ENCODE data around the gene SIRPA. TPM values are rescaled to one million over a fixed set of nuclear protein-coding genes. Genes with fewer than 3 reads are reported as not detected.

SIRPA gene
- total RNA-seq, 1 donor from 2014 or later, result 6.8 TPM

GRCh38 chr20:1928782-1929181, 33.6 kb downstream of the SIRPA start:
- Mint-ChIP-seq H3K27me3 (ENCODE audit: low read depth) (no peaks in the 10 kb centered on the region), H3K27ac (no peak overlapping the region), H3K4me1 (peaks cover 5% of the 10 kb centered on the region), H3K9me3 (no peaks in the 10 kb centered on the region), H3K4me3 (no peak overlapping the region), H3K36me3 (no peaks in the 10 kb centered on the region)
- no peak for DNase-seq (ENCODE audit: low spot score in 2 of 2, unreplicated experiment in 2 of 2)
- TF ChIP-seq CTCF (IDR thresholded peaks at IDR 0.05; ENCODE audit: unreplicated experiment), result no peak

GRCh38 chr20:1929460-1929859, 34.3 kb downstream of the SIRPA start:
- no peak for DNase-seq (ENCODE audit: low spot score in 2 of 2, unreplicated experiment in 2 of 2)
- Mint-ChIP-seq H3K9me3 (no peaks in the 10 kb centered on the region), H3K36me3 (no peaks in the 10 kb centered on the region), H3K4me3 (no peak overlapping the region), H3K27me3 (ENCODE audit: low read depth) (no peaks in the 10 kb centered on the region), H3K27ac (no peak overlapping the region), H3K4me1 (peaks cover 11% of the 10 kb centered on the region)
- no peak for TF ChIP-seq CTCF (IDR thresholded peaks at IDR 0.05; ENCODE audit: unreplicated experiment)

- Mint-ChIP-seq H3K27me3 (ENCODE audit: low read depth) (no peaks in the 10 kb centered on the region), H3K9me3 (no peaks in the 10 kb centered on the region), H3K36me3 (no peaks in the 10 kb centered on the region), H3K27ac (no peak overlapping the region), H3K4me3 (no peak overlapping the region), H3K4me1 (peaks cover 17% of the 10 kb centered on the region)
- no peak for DNase-seq (ENCODE audit: low spot score in 2 of 2, unreplicated experiment in 2 of 2)
- TF ChIP-seq CTCF (IDR thresholded peaks at IDR 0.05; ENCODE audit: unreplicated experiment), result no peak
Observed at GRCh38 chr20:1930165-1930564, 35.0 kb downstream of the SIRPA start.

GRCh38 chr20:1931830-1932229, 36.6 kb downstream of the SIRPA start:
- Mint-ChIP-seq H3K4me1 (peaks cover 19% of the 10 kb centered on the region), H3K9me3 (no peaks in the 10 kb centered on the region)

GRCh38 chr20:1932971-1933370, 37.8 kb downstream of the SIRPA start:
- DNase-seq (ENCODE audit: low spot score in 2 of 2, unreplicated experiment in 2 of 2), result no peak
- H3K4me1 Mint-ChIP-seq, result peaks cover 19% of the 10 kb centered on the region
- H3K36me3 Mint-ChIP-seq, result no peaks in the 10 kb centered on the region
- H3K27ac Mint-ChIP-seq, result no peak overlapping the region
- H3K9me3 Mint-ChIP-seq, result no peaks in the 10 kb centered on the region
- TF ChIP-seq CTCF (IDR thresholded peaks at IDR 0.05; ENCODE audit: unreplicated experiment), result no peak
- no peaks in the 10 kb centered on the region for H3K27me3 Mint-ChIP-seq (ENCODE audit: low read depth)
- no peak overlapping the region for H3K4me3 Mint-ChIP-seq

More at GRCh38 chr20:1931830-1932229, 36.6 kb downstream of the SIRPA start:
- H3K27ac Mint-ChIP-seq, result no peak overlapping the region
- no peak overlapping the region for H3K4me3 Mint-ChIP-seq
- DNase-seq (ENCODE audit: low spot score in 2 of 2, unreplicated experiment in 2 of 2), result no peak
- H3K36me3 Mint-ChIP-seq, result no peaks in the 10 kb centered on the region
- TF ChIP-seq CTCF (IDR thresholded peaks at IDR 0.05; ENCODE audit: unreplicated experiment), result no peak
- no peaks in the 10 kb centered on the region for H3K27me3 Mint-ChIP-seq (ENCODE audit: low read depth)

GRCh38 chr20:1933465-1933870, 38.3 kb downstream of the SIRPA start:
- Mint-ChIP-seq H3K36me3 (no peaks in the 10 kb centered on the region), H3K9me3 (no peaks in the 10 kb centered on the region), H3K27ac (no peak overlapping the region), H3K4me3 (no peak overlapping the region), H3K4me1 (peaks cover 19% of the 10 kb centered on the region), H3K27me3 (ENCODE audit: low read depth) (no peaks in the 10 kb centered on the region)
- no peak for TF ChIP-seq CTCF (IDR thresholded peaks at IDR 0.05; ENCODE audit: unreplicated experiment)
- DNase-seq (ENCODE audit: low spot score in 2 of 2, unreplicated experiment in 2 of 2), result no peak
